ENCODE results near the gene LMX1B. TPM values are rescaled to one million over a fixed set of nuclear protein-coding genes. Genes with fewer than 3 reads are reported as not detected.

LMX1B gene
- total and polyA plus RNA-seq, 3 donors from 2014 or later: 2.8 to 7.6 (median 7.6) TPM

DNA sequence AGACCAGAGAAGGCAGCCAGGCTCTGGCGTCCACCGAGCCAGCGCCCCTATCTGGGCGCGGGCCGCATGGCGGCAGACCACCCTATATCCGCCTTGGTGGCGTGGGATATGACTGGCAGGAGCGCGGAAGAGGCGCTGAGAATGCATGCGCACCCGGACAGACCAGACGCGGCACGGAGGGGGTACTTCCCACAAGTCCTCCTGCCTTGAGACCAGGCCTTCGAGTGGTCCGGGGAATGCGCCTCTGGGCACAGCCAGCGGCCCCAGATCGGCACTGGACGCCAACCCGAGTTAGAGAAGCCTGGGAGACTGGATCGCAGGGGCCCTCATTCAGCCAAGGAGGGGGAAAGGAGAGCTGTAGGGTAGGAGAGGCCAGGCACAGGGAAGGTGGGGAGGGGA lies 2.5 kb upstream of the LMX1B start:
- no peak for DNase-seq
- H3K36me3 ChIP-seq (ENCODE audit: low read depth, missing control alignments): no peaks in the 10 kb centered on the region
- H3K4me3 ChIP-seq: peak overlapping the region in 1 of 2 donors; percentile 8
- WGBS, 2 donors: 0 to 6% methylated on average over 1 to 25 of the region's 25 CpGs
- intact Hi-C loops (cut with DNase I; ENCODE audit: low total_unique reads): no loop called here
- no peak overlapping the region for H3K27ac ChIP-seq
- no peak for TF ChIP-seq POLR2A (IDR thresholded peaks at IDR 0.05)
- TF ChIP-seq, protein P1, sequence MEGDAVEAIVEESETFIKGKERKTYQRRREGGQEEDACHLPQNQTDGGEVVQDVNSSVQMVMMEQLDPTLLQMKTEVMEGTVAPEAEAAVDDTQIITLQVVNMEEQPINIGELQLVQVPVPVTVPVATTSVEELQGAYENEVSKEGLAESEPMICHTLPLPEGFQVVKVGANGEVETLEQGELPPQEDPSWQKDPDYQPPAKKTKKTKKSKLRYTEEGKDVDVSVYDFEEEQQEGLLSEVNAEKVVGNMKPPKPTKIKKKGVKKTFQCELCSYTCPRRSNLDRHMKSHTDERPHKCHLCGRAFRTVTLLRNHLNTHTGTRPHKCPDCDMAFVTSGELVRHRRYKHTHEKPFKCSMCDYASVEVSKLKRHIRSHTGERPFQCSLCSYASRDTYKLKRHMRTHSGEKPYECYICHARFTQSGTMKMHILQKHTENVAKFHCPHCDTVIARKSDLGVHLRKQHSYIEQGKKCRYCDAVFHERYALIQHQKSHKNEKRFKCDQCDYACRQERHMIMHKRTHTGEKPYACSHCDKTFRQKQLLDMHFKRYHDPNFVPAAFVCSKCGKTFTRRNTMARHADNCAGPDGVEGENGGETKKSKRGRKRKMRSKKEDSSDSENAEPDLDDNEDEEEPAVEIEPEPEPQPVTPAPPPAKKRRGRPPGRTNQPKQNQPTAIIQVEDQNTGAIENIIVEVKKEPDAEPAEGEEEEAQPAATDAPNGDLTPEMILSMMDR (IDR thresholded peaks at IDR 0.05): no peak
- H3K4me1 ChIP-seq: peaks cover 17% of the 10 kb centered on the region
- no peaks in the 10 kb centered on the region for H3K9me3 ChIP-seq
- H3K27me3 ChIP-seq: no peaks in the 10 kb centered on the region

DNA sequence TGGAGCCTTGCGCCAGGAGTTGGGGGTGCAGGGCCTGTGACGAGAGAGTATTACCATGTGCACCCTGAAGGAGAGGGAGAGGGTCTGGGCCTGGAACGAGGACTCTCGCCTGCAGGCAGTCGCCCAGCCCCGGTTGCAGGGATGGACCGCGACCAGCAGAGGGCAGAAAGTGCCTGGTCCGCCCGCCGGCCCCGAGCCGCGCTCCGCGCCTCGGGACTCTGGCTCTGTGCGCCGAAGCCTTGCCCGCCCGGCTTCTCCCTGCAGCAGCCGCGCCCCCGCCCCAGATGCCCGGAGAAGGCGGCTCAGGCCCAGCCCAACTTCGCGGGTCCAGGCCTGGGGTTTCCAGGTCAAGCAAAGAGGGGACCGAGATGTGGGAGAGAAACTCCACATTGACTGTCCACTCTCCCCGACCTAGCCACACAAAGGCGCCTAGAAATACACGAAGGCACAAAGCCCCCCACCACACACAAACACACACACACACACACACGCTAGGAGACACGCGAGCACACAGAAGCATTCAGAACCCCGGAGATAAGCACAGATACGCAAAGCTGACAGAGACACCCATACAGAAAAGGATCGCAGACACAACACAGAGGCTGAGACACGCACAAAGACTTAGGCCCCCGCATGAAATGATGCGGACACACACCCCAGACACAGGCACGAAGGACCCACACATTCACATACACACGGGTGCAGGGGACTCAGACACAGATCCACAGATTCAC lies 2.0 kb upstream of the LMX1B start:
- Histone ChIP-seq H3K4me3 (peak overlapping the region in 1 of 2 donors; percentile 8), H3K27me3 (no peaks in the 10 kb centered on the region), H3K4me1 (peaks cover 17% of the 10 kb centered on the region), H3K27ac (no peak overlapping the region), H3K9me3 (no peaks in the 10 kb centered on the region), H3K36me3 (ENCODE audit: low read depth, missing control alignments) (no peaks in the 10 kb centered on the region)
- 0 to 2% methylated on average over 8 to 43 of the region's 43 CpGs for WGBS, 2 donors
- TF ChIP-seq, protein P1 (IDR thresholded peaks at IDR 0.05): peak; percentile 73 to 81 (median 77)
- no peak for TF ChIP-seq POLR2A (IDR thresholded peaks at IDR 0.05)
- intact Hi-C loops (cut with DNase I; ENCODE audit: low total_unique reads): no loop called here
- peak; percentile 76 for DNase-seq

DNA sequence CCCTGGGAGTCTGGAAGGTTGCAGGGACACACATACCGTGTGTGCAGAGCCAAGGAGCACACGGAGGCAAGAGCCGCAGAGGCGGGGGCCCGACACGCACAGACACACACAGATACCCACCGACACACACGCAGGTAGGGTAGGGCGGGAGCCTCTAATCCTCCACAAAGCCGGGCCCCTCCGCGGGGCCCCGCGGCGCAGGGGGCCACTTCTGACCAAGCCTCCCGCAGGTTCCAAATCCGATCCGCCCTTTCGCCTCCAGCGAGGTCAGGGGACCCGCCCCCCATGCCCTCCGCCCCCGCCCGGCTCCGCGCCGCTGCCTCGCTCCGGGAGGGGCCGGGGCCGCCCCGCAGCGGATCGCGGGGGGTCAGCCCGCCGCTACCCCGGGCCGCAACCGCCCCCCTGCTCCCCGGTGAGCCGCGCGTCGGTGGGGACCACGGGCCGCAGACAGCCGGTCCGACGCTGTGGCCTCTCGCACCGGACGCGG lies 1.4 kb upstream of the LMX1B start:
- H3K9me3 ChIP-seq: no peaks in the 10 kb centered on the region
- intact Hi-C loops (cut with DNase I; ENCODE audit: low total_unique reads): no loop called here
- no peak overlapping the region for H3K27ac ChIP-seq
- no peaks in the 10 kb centered on the region for H3K36me3 ChIP-seq (ENCODE audit: low read depth, missing control alignments)
- H3K27me3 ChIP-seq: no peaks in the 10 kb centered on the region
- no peak for DNase-seq
- TF ChIP-seq, protein P1 (IDR thresholded peaks at IDR 0.05): no peak
- no peak for TF ChIP-seq POLR2A (IDR thresholded peaks at IDR 0.05)
- peaks cover 17% of the 10 kb centered on the region for H3K4me1 ChIP-seq
- H3K4me3 ChIP-seq: no peak overlapping the region
- 0% methylated on average over 40 of the region's 54 CpGs; no CpG with 5 or more reads in 1 of the 2 donors for WGBS, 2 donors

DNA sequence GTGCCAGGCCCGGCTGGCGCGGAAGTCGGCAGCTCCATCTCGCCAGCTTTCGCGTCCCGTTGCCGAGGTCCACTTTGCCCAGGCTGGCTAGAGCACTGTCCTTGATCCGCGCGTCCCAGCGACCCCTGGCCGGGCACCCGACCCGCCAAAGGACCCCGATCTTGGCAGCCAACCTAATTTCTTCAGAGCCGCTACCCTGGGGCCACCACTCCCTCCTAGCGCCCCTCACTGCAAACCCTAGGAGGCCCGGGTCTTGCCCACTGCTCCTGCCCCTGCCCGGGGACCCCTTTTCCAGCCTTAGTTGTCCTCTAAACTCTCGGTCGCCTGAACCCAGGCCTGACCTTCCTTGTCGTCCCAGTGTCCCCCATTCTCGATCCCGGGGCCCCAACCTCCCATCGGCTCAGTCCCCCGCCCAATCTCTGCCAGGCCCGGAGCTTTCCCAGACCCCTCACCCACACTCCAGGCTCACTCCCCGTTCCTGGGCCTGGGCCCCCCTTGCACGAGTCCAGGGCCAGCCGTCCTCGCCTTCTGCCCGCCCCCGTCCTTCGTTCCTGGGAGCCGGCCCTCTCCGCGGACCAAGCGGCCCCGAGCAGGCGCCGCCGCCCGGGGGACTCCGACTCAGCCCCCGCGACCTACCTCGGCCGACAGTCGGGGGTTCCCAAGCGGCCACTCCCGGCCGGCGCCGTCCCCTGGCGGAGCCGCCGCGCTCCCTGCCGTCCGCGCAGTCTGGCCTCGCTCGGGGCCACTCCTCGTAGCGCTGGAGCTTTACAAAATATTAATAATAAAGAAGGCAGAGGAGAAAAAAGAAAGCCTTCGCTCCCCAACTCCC lies 701 bp upstream of the LMX1B start:
- H3K27me3 ChIP-seq: no peaks in the 10 kb centered on the region
- peaks cover 17% of the 10 kb centered on the region for H3K4me1 ChIP-seq
- peak overlapping the region in 1 of 2 donors; percentile 27 for H3K4me3 ChIP-seq
- H3K36me3 ChIP-seq (ENCODE audit: low read depth, missing control alignments): no peaks in the 10 kb centered on the region
- intact Hi-C loops (cut with DNase I; ENCODE audit: low total_unique reads): no loop called here
- no peak overlapping the region for H3K27ac ChIP-seq
- 2 to 3% methylated on average over 46 to 68 of the region's 68 CpGs for WGBS, 2 donors
- TF ChIP-seq POLR2A (IDR thresholded peaks at IDR 0.05): no peak
- TF ChIP-seq, protein P1 (IDR thresholded peaks at IDR 0.05): no peak
- no peak for DNase-seq
- no peaks in the 10 kb centered on the region for H3K9me3 ChIP-seq
